H1 (cell line): ENCODE results near the gene B4GALT5. TPM values are rescaled to one million over a fixed set of nuclear protein-coding genes. Genes with fewer than 3 reads are reported as not detected.

Source experiments
- CTCF ChIA-PET: fragments of 300-600 bp; sonication (Branson Sonifier 250); formaldehyde crosslinking; loops from one replicate; lab custom pipeline; 2021; ENCODE audit not compliant: partially characterized antibody; lab: Charles Lee
- POLR2A ChIA-PET: fragments of 300-600 bp; sonication (Branson Sonifier 250); formaldehyde crosslinking; loops from one replicate; lab custom pipeline; 2021; ENCODE audit warnings: inconsistent platforms; ENCODE audit not compliant: partially characterized antibody; lab: Charles Lee
- DNase-seq, 2 experiments: peaks; one replicate each; pipeline versions ENCODE4 v3.0.0 to v3.0.0-alpha.2; 2010 to 2022; ENCODE audit warnings: low spot score in 2 of 2, low read depth in 1 of 2, mixed read lengths in 1 of 2
- FAIRE-seq: peaks from 2 replicates; lab custom pipeline; 2011; peaks lifted over from hg19 to GRCh38; lab: Jason Lieb, UNC
- H2AFZ ChIP-seq: 2 replicates; pipeline ENCODE4 v1.8.1; 2012; ENCODE audit warnings: low read length, inconsistent platforms
- H2AK5ac ChIP-seq: 2 replicates; pipeline ENCODE4 v1.6.1; 2013; ENCODE audit warnings: low read depth, low read length
- H2BK120ac ChIP-seq: replicated peaks from 2 replicates; pipeline ENCODE3; 2013; ENCODE audit warnings: low read depth, low read length, inconsistent platforms
- H2BK12ac ChIP-seq: 2 replicates; pipeline ENCODE4 v1.6.1; 2013; ENCODE audit warnings: low read depth, low read length
- H2BK15ac ChIP-seq: 2 replicates; pipeline ENCODE4 v1.6.1; 2013; ENCODE audit warnings: low read length
- H2BK20ac ChIP-seq: 2 replicates; pipeline ENCODE4 v1.6.1; 2013; ENCODE audit warnings: low read length
- H2BK5ac ChIP-seq: 2 replicates; pipeline ENCODE4 v1.6.1; 2013; ENCODE audit warnings: low read depth, low read length
- H3K14ac ChIP-seq: 2 replicates; pipeline ENCODE4 v1.6.1; 2013; ENCODE audit warnings: inconsistent platforms; ENCODE audit not compliant: insufficient read length
- H3K18ac ChIP-seq: 2 replicates; pipeline ENCODE4 v1.6.1; 2013; ENCODE audit warnings: low read length; ENCODE audit errors: extremely low read depth
- H3K23ac ChIP-seq: 2 replicates; pipeline ENCODE4 v1.6.1; 2013; ENCODE audit warnings: inconsistent platforms; ENCODE audit not compliant: insufficient read length
- H3K23me2 ChIP-seq: 2 replicates; pipeline ENCODE4 v1.6.1; 2013; ENCODE audit warnings: low read depth, low read length
- H3K27ac ChIP-seq: 2 replicates; pipeline ENCODE4 v1.6.1; 2011; ENCODE audit warnings: low read depth, low read length, inconsistent platforms
- H3K27me3 ChIP-seq, 4 experiments: replicated peaks in 1 of 4; 1 replicate in 1 of 4; 2 replicates in 3 of 4; pipeline versions ENCODE4 v1.6.1 to v1.8.1; 2011 to 2013; ENCODE audit warnings: low read length in 3 of 4, mild to moderate bottlenecking in 3 of 4, inconsistent platforms in 2 of 4, mixed read lengths in 2 of 4, moderate library complexity in 1 of 4; ENCODE audit not compliant: control insufficient read depth in 3 of 4, insufficient read depth in 3 of 4; ENCODE audit errors: extremely low read depth in 1 of 4
- H3K36me3 ChIP-seq, 4 experiments: 2 replicates each; pipeline versions ENCODE4 v1.6.1 to v1.8.1; 2011 to 2013; ENCODE audit warnings: mild to moderate bottlenecking in 4 of 4, low read length in 3 of 4, moderate library complexity in 2 of 4, control low read depth in 1 of 4, inconsistent platforms in 1 of 4; ENCODE audit not compliant: insufficient read depth in 4 of 4, control insufficient read depth in 2 of 4
- H3K4ac ChIP-seq: replicated peaks from 2 replicates; pipeline ENCODE3; 2013; ENCODE audit warnings: low read length, low read depth, mixed read lengths, inconsistent platforms; ENCODE audit not compliant: insufficient read length
- H3K4me1 ChIP-seq, 4 experiments: replicated peaks in 1 of 4; 1 replicate in 1 of 4; 2 replicates in 3 of 4; pipeline versions ENCODE4 v1.6.1 to v1.8.1; 2011 to 2013; ENCODE audit warnings: low read length in 3 of 4, inconsistent platforms in 2 of 4, mixed read lengths in 1 of 4; ENCODE audit not compliant: insufficient read depth in 4 of 4, control insufficient read depth in 3 of 4
- H3K4me2 ChIP-seq, 2 experiments: 2 replicates each; pipeline versions ENCODE4 v1.6.1 to v1.8.1; 2011 to 2013; ENCODE audit warnings: low read depth in 2 of 2, low read length in 2 of 2, control low read depth in 1 of 2, inconsistent platforms in 1 of 2, mild to moderate bottlenecking in 1 of 2; ENCODE audit not compliant: insufficient read depth in 1 of 2
- H3K4me3 ChIP-seq, 4 experiments: fragments of 200-600, 300-600 bp in 1 of 4; sonication (generic), shearing (Covaris generic), sonication (Bioruptor Twin) in 1 of 4; 2 replicates each; pipeline versions ENCODE4 v1.5.1 to v1.8.1; 2011 to 2016; ENCODE audit warnings: low read length in 4 of 4, low read depth in 3 of 4, control low read depth in 2 of 4, inconsistent platforms in 2 of 4, mild to moderate bottlenecking in 2 of 4, mixed read lengths in 1 of 4, moderate library complexity in 1 of 4; ENCODE audit not compliant: insufficient read depth in 2 of 4; ENCODE audit errors: extremely low read depth in 1 of 4
- H3K56ac ChIP-seq: replicated peaks from 2 replicates; pipeline ENCODE3; 2013; ENCODE audit warnings: low read depth, mild to moderate bottlenecking, mixed read lengths, low read length, inconsistent platforms; ENCODE audit not compliant: insufficient read length
- H3K79me1 ChIP-seq: 2 replicates; pipeline ENCODE4 v1.6.1; 2013; ENCODE audit warnings: low read depth, low read length, control low read depth
- H3K79me2 ChIP-seq, 2 experiments: 2 replicates each; pipeline versions ENCODE4 v1.6.1 to v1.8.1; 2012 to 2013; ENCODE audit warnings: low read length in 2 of 2, mild to moderate bottlenecking in 2 of 2, inconsistent platforms in 1 of 2; ENCODE audit not compliant: insufficient read depth in 2 of 2, control insufficient read depth in 1 of 2
- H3K9ac ChIP-seq, 4 experiments: replicated peaks in 1 of 4; 1 replicate in 1 of 4; 2 replicates in 3 of 4; pipeline versions ENCODE4 v1.6.1 to v1.8.1; 2011 to 2013; ENCODE audit warnings: low read depth in 3 of 4, low read length in 3 of 4, control low read depth in 2 of 4, mild to moderate bottlenecking in 2 of 4, moderate library complexity in 2 of 4, inconsistent platforms in 1 of 4; ENCODE audit errors: extremely low read depth in 1 of 4
- H3K9me3 ChIP-seq, 2 experiments: 2 replicates each; pipeline versions ENCODE4 v1.6.1 to v1.8.1; 2012 to 2013; ENCODE audit warnings: mild to moderate bottlenecking in 2 of 2, moderate library complexity in 2 of 2, control low read depth in 1 of 2, inconsistent platforms in 1 of 2, low read depth in 1 of 2, low read length in 1 of 2, mixed read lengths in 1 of 2; ENCODE audit not compliant: insufficient read depth in 2 of 2
- H4K20me1 ChIP-seq, 2 experiments: replicated peaks in 1 of 2; 2 replicates each; pipeline versions ENCODE3 to v1.8.1; 2011 to 2013; ENCODE audit warnings: inconsistent platforms in 2 of 2, low read length in 2 of 2, mild to moderate bottlenecking in 1 of 2; ENCODE audit not compliant: insufficient read depth in 2 of 2, control insufficient read depth in 1 of 2
- H4K5ac ChIP-seq: 2 replicates; pipeline ENCODE4 v1.6.1; 2013; ENCODE audit warnings: low read length, low read depth, mixed read lengths, inconsistent platforms; ENCODE audit not compliant: insufficient read length
- H4K8ac ChIP-seq: 2 replicates; pipeline ENCODE4 v1.8.0; 2013; ENCODE audit warnings: mild to moderate bottlenecking, moderate library complexity, low read length, inconsistent platforms; ENCODE audit not compliant: insufficient read depth; ENCODE audit errors: extremely low read depth
- H4K91ac ChIP-seq: replicated peaks from 2 replicates; pipeline ENCODE3; 2013; ENCODE audit warnings: low read length, mixed read lengths, inconsistent platforms; ENCODE audit not compliant: insufficient read length
- EGR1 ChIP-seq: IDR thresholded peaks from 2 replicates; pipeline ENCODE4 v1.6.1; 2011; ENCODE audit warnings: low read depth, low read length, borderline replicate concordance
- GTF2F1 ChIP-seq: IDR thresholded peaks from 2 replicates; pipeline ENCODE4 v1.6.1; 2012; ENCODE audit warnings: low read depth, low read length, improper control_type of control experiment, borderline replicate concordance
- NANOG ChIP-seq: IDR thresholded peaks from 2 replicates; pipeline ENCODE4 v1.6.1; 2011; ENCODE audit warnings: low read length, low read depth, mild to moderate bottlenecking, inconsistent platforms; ENCODE audit not compliant: insufficient read depth, poor library complexity, severe bottlenecking
- POU5F1 ChIP-seq: IDR thresholded peaks from 2 replicates; pipeline ENCODE4 v1.6.1; 2011; ENCODE audit warnings: low read depth, mild to moderate bottlenecking, low read length, moderate library complexity
- RAD21 ChIP-seq, 2 experiments: IDR thresholded peaks in 1 of 2; conservative IDR thresholded peaks in 1 of 2; 2 replicates each; pipeline ENCODE4 v1.6.1; 2011; ENCODE audit warnings: low read depth in 2 of 2, low read length in 2 of 2, improper control_type of control experiment in 1 of 2, inconsistent platforms in 1 of 2, mild to moderate bottlenecking in 1 of 2, moderate library complexity in 1 of 2
- RFX5 ChIP-seq: IDR thresholded peaks from 2 replicates; pipeline ENCODE4 v1.6.1; 2011; ENCODE audit warnings: low read depth, low read length, improper control_type of control experiment, borderline replicate concordance
- SAP30 ChIP-seq: fragments of 300-600 bp; sonication (generic); IDR thresholded peaks from 2 replicates; pipeline ENCODE4 v1.7.1; 2012; ENCODE audit warnings: low read length, moderate library complexity, mild to moderate bottlenecking, inconsistent platforms; ENCODE audit not compliant: insufficient read depth, insufficient replicate concordance
- SP2 ChIP-seq: IDR thresholded peaks from 2 replicates; pipeline ENCODE4 v1.6.1; 2012; ENCODE audit warnings: mild to moderate bottlenecking, low read length, inconsistent platforms
- TAF1 ChIP-seq: IDR thresholded peaks from 2 replicates; pipeline ENCODE4 v1.6.1; 2011; ENCODE audit warnings: mild to moderate bottlenecking, low read depth, low read length
- TAF7 ChIP-seq: optimal IDR thresholded peaks from 2 replicates; pipeline ENCODE3; 2011; ENCODE audit warnings: low read depth, mild to moderate bottlenecking, inconsistent platforms, low read length, moderate library complexity, borderline replicate concordance
- TBP ChIP-seq: IDR thresholded peaks from 2 replicates; pipeline ENCODE4 v1.6.1; 2011; ENCODE audit warnings: low read depth, low read length, improper control_type of control experiment
- TEAD4 ChIP-seq: IDR thresholded peaks from 2 replicates; pipeline ENCODE4 v1.6.1; 2012; ENCODE audit warnings: low read depth, low read length, inconsistent platforms, mixed read lengths
- WGBS, 2 experiments: shearing (Covaris generic) in 1 of 2; methylation state at CpG; one replicate each; pipeline versions ENCODE4 v1.1.6 to v1.1.7; 2013 to 2015; ENCODE audit warnings: low lambda C conversion rate in 2 of 2, mixed read lengths in 2 of 2, inconsistent platforms in 1 of 2, low coverage in 1 of 2, missing lambda C conversion rate in 1 of 2; ENCODE audit not compliant: insufficient replicate concordance in 2 of 2, insufficient coverage in 1 of 2, insufficient read length in 1 of 2; ENCODE audit errors: extremely low coverage in 1 of 2, missing lambda C conversion rate in 1 of 2; 5-methylcytosine and 5-hydroxymethylcytosine counted together
- polyA plus RNA-seq, 7 experiments: library from polyadenylated mRNA; depleted of rRNA in 3 of 7; stranded (reverse) in 5 of 7; unstranded in 2 of 7; fragments of >200 nt in 5 of 7; fragments of 200-250 nt in 2 of 7; gene quantifications; 1 replicate in 5 of 7; 2 replicates in 1 of 7; 4 replicates in 1 of 7; pipeline versions ENCODE4 v1.2.1 to v1.2.3, GENCODE V29; 2011 to 2013; ENCODE audit warnings: missing spikeins in 2 of 7, mixed read lengths in 2 of 7
- total RNA-seq: library from RNA; stranded (reverse); fragmentation: NEBNext Ultra II Directional; extraction: Animal tissue kit (Norgen Biotek cat#: 25700); gene quantifications from 2 replicates; pipeline ENCODE4 v1.2.1, GENCODE V29; 2021
- TF ChIP-seq, protein P1 (sequence below): IDR thresholded peaks from 2 replicates; pipeline ENCODE4 v1.6.1; 2011; ENCODE audit warnings: low read length, improper control_type of control experiment

B4GALT5 gene
- total and polyA plus RNA-seq, 2 of the 8 experiments (the other 6 are each of a cell fraction or from before 2014, with no cell fraction given) = 46.5 to 75.4 TPM

DNA sequence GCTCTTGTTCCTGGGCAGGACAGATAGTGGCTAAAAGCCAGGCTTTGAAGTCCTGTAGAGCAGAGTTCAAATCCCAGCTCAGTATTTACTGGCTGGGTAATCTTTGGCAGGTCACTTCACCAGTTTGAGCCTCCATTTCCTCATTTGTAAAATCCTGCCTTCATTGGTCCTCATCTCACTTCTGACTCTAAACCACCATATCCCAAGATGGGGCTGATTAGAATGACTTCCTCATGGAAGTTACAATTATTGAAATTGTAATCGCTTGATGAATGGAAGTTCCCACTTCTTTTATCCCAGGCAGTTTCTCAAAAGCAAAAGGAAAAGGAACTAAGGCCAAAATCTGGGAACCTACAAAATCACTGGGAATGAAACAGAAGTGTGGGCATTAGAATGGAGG is 35.9 kb upstream of the B4GALT5 start:
- DNase-seq = no peak
- POLR2A ChIA-PET = interaction anchor here (0.8 kb wide), 1 partner anchor 13 kb away, joined by 3 read pairs; no protein-coding TSS in a partner anchor
- no peaks in the 10 kb centered on the region for H3K79me1 ChIP-seq
- H3K4me3 ChIP-seq = no peak overlapping the region
- no peak overlapping the region for H3K23ac ChIP-seq
- no peak for FAIRE-seq
- CTCF ChIA-PET = interaction anchor here (0.6 to 0.9 kb wide), 4 partner anchors 83 to 355 kb away, joined by 3 read pairs; no protein-coding TSS in a partner anchor
- 92% methylated on average over 1 of the region's 1 CpG; no CpG with 5 or more reads in 1 of the 2 experiments for WGBS, 2 experiments
- H2BK5ac ChIP-seq = no peak overlapping the region
- H2BK20ac ChIP-seq = no peak overlapping the region
- no peak overlapping the region for H2BK15ac ChIP-seq
- H2AK5ac ChIP-seq = no peak overlapping the region
- no peaks in the 10 kb centered on the region for H4K20me1 ChIP-seq
- H3K27ac ChIP-seq = no peak overlapping the region
- no peak overlapping the region for H2AFZ ChIP-seq
- no peak overlapping the region for H2BK120ac ChIP-seq
- no peak overlapping the region for H4K8ac ChIP-seq
- no peak overlapping the region for H3K4me2 ChIP-seq
- H3K9ac ChIP-seq = no peak overlapping the region
- TF ChIP-seq RFX5 (no peak), TBP (no peak), TAF1 (no peak), TAF7 (no peak), EGR1 (no peak), RAD21 (IDR thresholded peaks at IDR 0.05 in 1 of 2, conservative IDR thresholded peaks at IDR 0.05 in 1 of 2; ENCODE audit: low read depth in 2 of 2, low read length in 2 of 2) (no peak), GTF2F1 (no peak), SP2 (no peak), POU5F1 (no peak), TEAD4 (no peak), SAP30 (no peak), NANOG (no peak)
- TF ChIP-seq, protein P1, sequence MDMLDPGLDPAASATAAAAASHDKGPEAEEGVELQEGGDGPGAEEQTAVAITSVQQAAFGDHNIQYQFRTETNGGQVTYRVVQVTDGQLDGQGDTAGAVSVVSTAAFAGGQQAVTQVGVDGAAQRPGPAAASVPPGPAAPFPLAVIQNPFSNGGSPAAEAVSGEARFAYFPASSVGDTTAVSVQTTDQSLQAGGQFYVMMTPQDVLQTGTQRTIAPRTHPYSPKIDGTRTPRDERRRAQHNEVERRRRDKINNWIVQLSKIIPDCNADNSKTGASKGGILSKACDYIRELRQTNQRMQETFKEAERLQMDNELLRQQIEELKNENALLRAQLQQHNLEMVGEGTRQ = no peak
- no peak overlapping the region for H3K14ac ChIP-seq
- no peak overlapping the region for H3K18ac ChIP-seq
- no peak overlapping the region for H4K91ac ChIP-seq
- H3K36me3 ChIP-seq = no peaks in the 10 kb centered on the region
- no peaks in the 10 kb centered on the region for H3K23me2 ChIP-seq
- H3K27me3 ChIP-seq = no peaks in the 10 kb centered on the region; a peak in 1 of 7 replicates
- no peaks in the 10 kb centered on the region for H3K79me2 ChIP-seq
- no peak overlapping the region for H4K5ac ChIP-seq
- no peak overlapping the region for H2BK12ac ChIP-seq
- H3K9me3 ChIP-seq = no peaks in the 10 kb centered on the region
- H3K4me1 ChIP-seq = no peaks in the 10 kb centered on the region
- no peak overlapping the region for H3K56ac ChIP-seq
- no peak overlapping the region for H3K4ac ChIP-seq
